ENCODE measurements around the gene KLK11.

Gene KLK11

DNA sequence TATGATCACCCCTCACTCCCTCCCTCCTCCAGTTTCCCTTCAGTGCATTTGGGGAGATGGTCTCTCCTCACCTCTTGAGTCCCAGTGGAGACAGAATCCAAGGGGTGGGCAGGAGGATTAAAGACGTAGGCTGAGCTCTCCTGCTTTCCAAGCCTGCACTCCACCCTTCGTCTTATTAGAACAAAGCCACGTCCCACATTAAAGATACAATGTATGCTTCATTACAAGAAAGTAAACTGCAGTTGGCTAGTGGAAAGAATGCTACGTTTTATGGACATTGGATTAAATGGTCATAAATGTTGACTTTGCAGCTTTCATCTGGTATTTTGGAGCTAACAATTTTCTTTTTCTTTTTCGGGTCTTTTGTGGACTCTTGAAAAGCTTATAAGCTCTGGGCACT, 1.5 kb upstream of the KLK11 start:
- no peak for DNase-seq

- DNase-seq: no peak
These were observed 850 bp upstream of the KLK11 start for GRCh38 chr19:51027126-51027806.

DNA sequence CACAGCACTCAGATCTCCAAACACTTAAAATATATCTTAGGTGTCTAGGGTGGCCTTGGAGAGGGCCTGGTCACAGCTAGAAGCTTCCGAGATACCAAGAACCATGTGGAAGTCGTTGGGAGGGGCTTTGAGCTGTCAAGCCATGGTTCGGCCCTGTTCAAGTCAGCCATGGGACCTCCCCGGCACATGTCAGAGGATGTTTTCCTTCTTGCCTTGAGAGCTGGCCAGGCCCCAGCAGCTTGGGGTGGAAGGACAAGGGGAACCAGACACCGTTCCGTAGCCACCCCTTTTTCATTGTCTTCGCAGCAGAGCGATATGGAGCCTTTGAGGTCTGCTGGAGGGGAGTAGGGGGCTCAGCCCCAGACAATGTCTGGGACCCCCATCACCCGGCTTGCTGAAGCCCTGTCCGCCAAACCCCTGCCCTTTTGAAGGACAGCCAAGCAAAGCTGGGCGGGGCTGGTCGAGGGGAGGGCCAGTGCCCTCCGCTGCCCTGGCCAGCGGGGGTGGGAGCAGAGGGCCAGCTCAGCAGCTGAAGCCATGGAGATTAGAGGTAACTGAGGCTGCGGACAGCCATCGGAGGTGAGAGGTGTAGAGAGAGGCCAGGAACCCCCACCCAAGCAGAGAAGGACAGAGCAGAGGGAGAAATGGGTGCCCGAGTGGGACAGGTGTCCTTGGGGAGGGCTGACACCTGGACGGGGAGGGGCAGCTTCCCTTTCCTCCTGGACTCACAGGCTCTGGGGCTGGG, 435 bp downstream of the KLK11 start:
- DNase-seq: no peak

- DNase-seq: no peak
These were observed 1.0 kb downstream of the KLK11 start for GRCh38 chr19:51025401-51025800.

GRCh38 chr19:51024924-51025323, 1.5 kb downstream of the KLK11 start:
- no peak for DNase-seq

DNA sequence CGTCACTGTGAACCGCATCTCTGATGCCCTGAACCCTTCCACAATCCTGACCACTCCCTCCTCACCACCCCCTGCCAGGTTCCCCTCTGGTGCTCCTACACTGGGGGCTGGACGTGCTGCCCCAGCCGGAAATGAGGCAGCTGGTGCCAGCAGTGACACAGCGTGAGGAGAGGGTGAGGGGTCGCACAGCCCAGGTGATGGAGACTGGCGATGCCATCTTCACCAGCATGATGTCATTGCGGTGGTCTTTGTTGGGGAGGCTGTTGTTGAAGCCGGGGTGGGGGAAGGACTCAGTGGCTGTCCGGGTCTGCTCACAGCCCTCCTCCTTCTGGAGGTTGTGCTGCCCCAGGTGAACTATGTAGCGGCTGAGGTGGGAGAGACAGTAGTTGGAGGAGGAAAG, 2.5 kb downstream of the KLK11 start:
- no peak for DNase-seq

- no peak for DNase-seq
These were observed 3.9 kb downstream of the KLK11 start for GRCh38 chr19:51022526-51022925.

DNA sequence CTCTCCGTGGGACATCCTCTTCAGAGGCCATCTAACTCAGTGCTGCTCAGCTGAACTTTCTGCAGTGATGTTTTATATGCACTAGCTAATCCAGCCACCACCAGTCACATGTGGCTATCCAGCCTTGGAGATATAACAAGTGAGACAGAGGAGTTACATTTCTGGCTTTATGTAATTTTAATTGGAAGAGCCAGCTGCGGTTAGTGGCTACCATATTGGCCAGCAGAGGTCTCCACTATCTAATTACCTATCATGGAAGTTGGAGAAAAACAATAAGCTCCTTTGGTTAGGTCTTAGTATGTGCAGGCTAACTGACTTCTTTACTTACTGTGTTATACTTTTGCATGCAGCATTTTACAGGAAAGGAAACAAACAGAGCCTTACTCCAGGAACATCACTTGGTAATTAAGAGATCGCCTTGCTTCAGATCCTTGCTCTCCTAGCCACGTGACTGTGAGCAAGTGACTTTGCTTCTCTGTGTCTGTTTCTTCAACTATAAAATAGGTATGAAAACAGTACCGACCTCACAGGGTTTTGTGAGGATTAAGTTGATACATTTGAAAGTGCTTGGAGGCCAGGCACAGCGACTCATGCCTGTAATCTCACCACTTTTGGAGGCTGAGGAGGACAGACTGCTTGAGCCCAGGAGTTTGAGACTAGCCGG, 5.3 kb downstream of the KLK11 start:
- no peak for DNase-seq

GRCh38 chr19:51019544-51019925, 6.9 kb downstream of the KLK11 start, which contains the start of gene KLK10:
TSS of gene KLK10 (minus strand) at chr19:51019709. CDS start at chr19:51019130, 579 bp downstream.
- DNase-seq: no peak

- no peak for DNase-seq
These were observed 7.5 kb downstream of the KLK11 start for GRCh38 chr19:51018745-51019543.

GRCh38 chr19:51016798-51017683, 9.4 kb downstream of the KLK11 start:
- DNase-seq: no peak

DNA sequence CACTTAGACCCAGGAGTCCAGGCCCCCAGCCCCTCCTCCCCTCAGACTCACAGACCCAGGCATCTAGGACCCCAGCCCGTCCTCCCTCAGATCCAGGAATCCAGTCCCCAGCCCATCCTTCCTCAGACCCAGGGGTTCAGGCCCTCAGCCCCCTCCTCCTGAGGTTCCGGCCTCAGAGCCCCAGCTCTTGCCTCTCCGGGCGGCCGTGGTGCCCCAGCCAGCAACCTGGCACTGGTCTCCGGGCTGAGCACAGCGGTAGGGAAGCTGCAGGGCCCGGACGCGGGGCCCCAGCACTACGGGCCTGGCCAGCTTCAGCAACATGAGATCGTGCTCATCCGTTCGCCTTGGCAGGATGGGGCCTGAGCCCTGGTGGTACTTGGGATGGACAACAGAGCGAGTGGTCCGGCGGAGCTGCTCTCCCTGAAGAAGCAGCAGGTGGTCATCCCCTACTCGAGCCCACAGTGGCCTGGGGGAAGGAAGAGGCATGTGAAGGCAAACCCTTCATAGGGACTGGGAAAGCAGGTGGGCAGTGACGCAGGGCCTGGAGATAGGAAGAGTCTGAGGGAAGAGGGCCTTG, 10.6 kb downstream of the KLK11 start:
- DNase-seq: no peak

GRCh38 chr19:51014242-51014641, 12.2 kb downstream of the KLK11 start:
- DNase-seq: no peak

GRCh38 chr19:51012661-51013190, 13.7 kb downstream of the KLK11 start:
- DNase-seq: no peak

DNA sequence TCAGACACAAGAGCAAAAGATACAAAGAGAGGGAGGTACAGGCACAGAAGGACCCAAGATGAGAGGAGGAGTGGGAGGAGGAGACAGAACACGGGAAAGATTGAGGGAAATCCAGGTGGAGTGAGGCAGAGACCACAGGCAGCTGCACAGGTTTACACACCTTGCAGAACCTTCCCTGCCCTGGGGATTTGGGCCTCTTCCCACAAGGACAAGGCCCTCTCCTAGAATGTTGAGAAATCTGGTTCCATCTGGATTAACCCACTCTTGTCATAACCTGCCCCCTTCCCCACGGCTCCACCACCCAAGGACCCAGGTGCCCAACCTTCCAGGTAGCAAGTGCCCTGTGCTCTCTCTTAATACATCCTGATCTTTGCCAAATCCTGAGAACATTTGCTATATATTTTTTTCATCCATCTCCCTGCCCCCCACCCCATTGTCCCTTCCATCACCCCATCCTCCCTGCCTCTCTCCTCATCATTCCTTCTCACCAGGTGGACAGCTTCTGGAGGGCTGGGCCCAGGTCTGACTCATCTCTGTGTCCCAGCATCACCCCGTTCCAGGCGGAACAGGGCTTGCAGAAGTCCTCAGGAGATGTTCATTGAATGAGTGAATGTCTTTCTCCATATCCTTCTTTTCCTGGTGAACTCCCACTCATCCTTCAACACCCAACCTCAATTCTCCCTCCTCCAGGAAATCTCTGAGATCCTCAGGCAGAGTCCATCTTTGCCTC, 16.2 kb downstream of the KLK11 start:
- DNase-seq: no peak

DNA sequence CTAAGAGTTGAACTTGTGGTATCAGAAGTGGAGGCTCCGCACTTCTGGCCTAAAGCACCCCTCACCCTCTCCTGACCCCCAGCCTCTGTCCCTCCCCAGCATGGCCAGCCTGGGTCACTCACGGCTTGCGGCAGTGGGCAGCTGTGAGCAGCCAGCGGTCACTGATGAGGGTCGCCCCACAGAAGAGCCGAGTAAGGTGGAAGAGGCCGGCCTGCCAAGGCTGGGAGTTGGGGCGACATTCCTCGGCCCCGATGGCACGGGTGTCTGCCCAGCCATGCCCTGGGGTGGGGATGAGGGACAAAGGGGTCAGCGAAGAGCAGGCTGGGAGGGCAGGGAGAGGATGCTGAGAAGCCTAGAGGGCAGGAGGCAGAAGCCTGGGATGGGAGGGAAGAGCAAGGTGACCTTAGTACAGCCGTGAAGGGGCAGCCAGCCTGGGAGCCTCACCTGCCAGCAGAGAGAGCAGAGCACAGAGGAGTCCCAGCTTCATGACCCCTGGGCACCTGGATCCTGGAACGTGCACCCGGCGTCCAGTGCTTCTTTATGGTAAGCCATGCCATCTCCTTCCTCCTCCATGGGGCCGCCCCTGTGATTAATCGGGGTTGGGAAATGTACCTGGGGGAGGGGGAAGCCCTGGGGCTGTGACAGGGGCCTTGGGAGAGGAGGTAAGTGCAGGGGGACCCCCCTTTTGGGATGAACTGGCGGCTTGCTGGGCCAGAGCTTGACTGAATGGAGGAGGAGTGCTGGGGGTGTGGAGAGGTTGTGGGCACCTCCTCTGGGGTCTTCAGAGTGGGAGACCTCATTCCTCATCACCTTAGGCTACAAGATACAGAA, 17.1 kb downstream of the KLK11 start:
- no peak for DNase-seq

DNA sequence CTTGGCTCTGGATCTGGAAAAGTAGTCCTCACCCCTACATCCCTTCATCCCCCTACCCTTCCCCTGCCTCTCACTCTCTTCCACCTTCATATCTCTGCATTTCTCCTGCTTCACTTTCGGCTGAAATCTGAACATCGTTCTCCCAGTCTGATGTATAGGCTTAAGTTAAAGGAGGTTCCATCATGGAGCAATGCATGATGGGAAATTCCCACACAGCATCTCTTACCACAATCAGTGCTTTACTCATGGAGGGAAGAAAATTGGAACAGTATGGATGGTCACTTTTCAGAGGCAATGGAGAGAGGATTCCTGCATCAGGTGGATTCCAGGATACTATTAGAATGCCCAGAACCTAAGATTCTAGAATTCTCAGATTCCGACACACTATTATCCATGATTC, 18.9 kb downstream of the KLK11 start:
- no peak for DNase-seq

DNA sequence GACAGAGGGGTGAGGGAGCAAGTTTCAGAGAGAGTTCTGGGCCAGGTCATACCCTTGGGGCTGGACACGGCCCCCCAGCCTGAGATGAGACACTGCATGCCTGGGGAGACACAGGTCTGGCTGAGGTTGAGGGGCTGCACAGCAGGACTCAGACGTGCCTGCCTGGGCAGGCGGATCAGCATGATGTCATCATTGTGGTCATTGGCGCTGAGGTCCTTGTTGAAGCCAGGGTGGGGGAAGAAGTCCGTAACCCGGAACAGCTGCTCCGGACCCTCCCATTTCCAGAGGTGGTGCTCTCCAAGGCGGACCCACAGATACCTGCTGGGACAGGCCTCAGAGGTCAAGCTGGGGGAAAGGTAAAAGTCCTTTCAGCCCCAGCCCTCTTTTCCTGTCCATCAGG, 20.0 kb downstream of the KLK11 start:
- no peak for DNase-seq

DNA sequence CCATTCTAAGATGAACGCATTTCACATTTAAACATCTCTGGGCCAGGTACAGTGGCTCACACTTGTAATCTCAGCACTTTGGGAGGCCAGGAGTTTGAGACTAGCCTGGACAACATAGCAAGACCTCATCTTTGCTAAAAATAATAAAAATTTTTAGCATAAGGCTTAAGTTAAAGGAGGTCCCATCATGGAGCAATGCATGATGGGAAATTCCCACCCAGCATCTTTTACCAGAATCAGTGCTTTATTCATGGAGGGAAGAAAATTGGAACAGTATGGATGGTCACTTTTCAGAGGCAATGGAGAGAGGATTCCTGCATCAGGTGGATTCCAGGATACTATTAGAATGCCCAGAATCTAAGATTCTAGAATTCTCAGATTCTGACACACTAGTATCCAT, 21.2 kb downstream of the KLK11 start:
- DNase-seq: no peak

- DNase-seq: no peak
These were observed 23.1 kb downstream of the KLK11 start for GRCh38 chr19:51003316-51003715.

Data from cerebellar nuclear complex (tissue), 1 donor.